SU-DHL-6 (cell line): ENCODE measurements around the gene TNKS1BP1.

Source experiments
- CTCF ChIP-seq: fragments of 200-600 bp; sonication (generic); IDR thresholded peaks from one replicate; pipeline ENCODE4 v1.5.1; 2017; ENCODE audit warnings: antibody characterized with exemption, mild to moderate bottlenecking, low read length, moderate library complexity; ENCODE audit not compliant: insufficient read depth, poor library complexity, severe bottlenecking
- EZH2phosphoT487 ChIP-seq: fragments of 200-600 bp; sonication (generic), shearing (Covaris generic); conservative IDR thresholded peaks from 2 replicates; pipeline ENCODE4 v1.6.1; 2018; ENCODE audit warnings: mild to moderate bottlenecking, antibody characterized with exemption, low read length, moderate library complexity, mixed read lengths

GRCh38 chr11:57287884-57288283 lies 36.9 kb downstream of the TNKS1BP1 start:
- no peak for TF ChIP-seq CTCF
- no peak for TF ChIP-seq EZH2phosphoT487
